Breast epithelium (tissue), 3 donors: ENCODE results near the gene ADARB2.
"Not testable (repeated sequence)": the region's sequence is repeated elsewhere in the genome, so short reads cannot be mapped to it uniquely, and the experiment has no call there.

Source experiments
- POLR2A ChIP-seq: fragments of 450-650 bp; IDR thresholded peaks from one replicate; pipeline ENCODE4 v1.6.1; 2016; ENCODE audit warnings: antibody characterized with exemption, mild to moderate bottlenecking, moderate library complexity
- TF ChIP-seq, protein P1 (sequence below), 3 donors: fragments of 450-650 bp; IDR thresholded peaks; one replicate each; pipeline ENCODE4 v1.5.1; 2016 to 2017; ENCODE audit warnings: antibody characterized with exemption in 3 of 3, mild to moderate bottlenecking in 3 of 3, moderate library complexity in 3 of 3

- TF ChIP-seq POLR2A = not testable (repeated sequence)
- TF ChIP-seq, protein P1, sequence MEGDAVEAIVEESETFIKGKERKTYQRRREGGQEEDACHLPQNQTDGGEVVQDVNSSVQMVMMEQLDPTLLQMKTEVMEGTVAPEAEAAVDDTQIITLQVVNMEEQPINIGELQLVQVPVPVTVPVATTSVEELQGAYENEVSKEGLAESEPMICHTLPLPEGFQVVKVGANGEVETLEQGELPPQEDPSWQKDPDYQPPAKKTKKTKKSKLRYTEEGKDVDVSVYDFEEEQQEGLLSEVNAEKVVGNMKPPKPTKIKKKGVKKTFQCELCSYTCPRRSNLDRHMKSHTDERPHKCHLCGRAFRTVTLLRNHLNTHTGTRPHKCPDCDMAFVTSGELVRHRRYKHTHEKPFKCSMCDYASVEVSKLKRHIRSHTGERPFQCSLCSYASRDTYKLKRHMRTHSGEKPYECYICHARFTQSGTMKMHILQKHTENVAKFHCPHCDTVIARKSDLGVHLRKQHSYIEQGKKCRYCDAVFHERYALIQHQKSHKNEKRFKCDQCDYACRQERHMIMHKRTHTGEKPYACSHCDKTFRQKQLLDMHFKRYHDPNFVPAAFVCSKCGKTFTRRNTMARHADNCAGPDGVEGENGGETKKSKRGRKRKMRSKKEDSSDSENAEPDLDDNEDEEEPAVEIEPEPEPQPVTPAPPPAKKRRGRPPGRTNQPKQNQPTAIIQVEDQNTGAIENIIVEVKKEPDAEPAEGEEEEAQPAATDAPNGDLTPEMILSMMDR (IDR thresholded peaks at IDR 0.05) = not testable (repeated sequence)
Measured at GRCh38 chr10:1463971-1464370, 273.4 kb downstream of the ADARB2 start.
